Right ventricle myocardium inferior (tissue), 1 donor: ENCODE results near the gene MPPED1. TPM values are rescaled to one million over a fixed set of nuclear protein-coding genes. Genes with fewer than 3 reads are reported as not detected.

Experiments used
- ATAC-seq: fragments of 200-7000 bp; cut with Tn5 transposase; one replicate; pipeline ENCODE4 v1.9.1; 2020; ENCODE audit warnings: mild to moderate bottlenecking, moderate library complexity
- DNase-seq: peaks from one replicate; pipeline ENCODE4 v3.0.0; 2021; ENCODE audit errors: missing footprints
- intact Hi-C: fragments of 100-400 bp; cut with DNase I; formaldehyde crosslinking; loops from one replicate; pipeline ENCODE4 v1.11.0; 2022
- total RNA-seq: library from RNA; stranded (reverse); fragmentation: NEBNext Ultra II Directional; extraction: Animal tissue kit (Norgen Biotek cat#: 25700); gene quantifications from one replicate; pipeline ENCODE4 v1.2.1, GENCODE V29; 2021
- donor health status: DM: no; HTN: yes; CAD: no; lungs with severe emphysema.

MPPED1 gene
- total RNA-seq, 1 donor from 2014 or later, result not detected

- intact Hi-C loops, result no loop called here
- no peak for DNase-seq
- ATAC-seq, result no peak
Measured at GRCh38 chr22:43479962-43480361, 68.1 kb downstream of the MPPED1 start.

- DNase-seq (no peak), ATAC-seq (no peak)
- intact Hi-C loops, result no loop called here
Measured at GRCh38 chr22:43481568-43482317, 69.9 kb downstream of the MPPED1 start.

- ATAC-seq (no peak), DNase-seq (no peak)
- intact Hi-C loops, result no loop called here
Measured at GRCh38 chr22:43482318-43482625, 70.5 kb downstream of the MPPED1 start.

GRCh38 chr22:43483266-43483665 is 71.5 kb downstream of the MPPED1 start:
- ATAC-seq (no peak), DNase-seq (no peak)
- intact Hi-C loops, result no loop called here

GRCh38 chr22:43483669-43484068 is 71.9 kb downstream of the MPPED1 start:
- no peak for ATAC-seq
- intact Hi-C loops, result no loop called here
- DNase-seq, result no peak

- intact Hi-C loops, result no loop called here
- no peak for ATAC-seq
- no peak for DNase-seq
Measured at GRCh38 chr22:43484227-43484626, 72.4 kb downstream of the MPPED1 start.

GRCh38 chr22:43485502-43486089 is 73.8 kb downstream of the MPPED1 start:
- intact Hi-C loops, result no loop called here
- ATAC-seq (no peak), DNase-seq (no peak)

- ATAC-seq (no peak), DNase-seq (no peak)
- intact Hi-C loops, result no loop called here
Measured at GRCh38 chr22:43487311-43488030, 75.7 kb downstream of the MPPED1 start.

- DNase-seq (no peak), ATAC-seq (no peak)
- intact Hi-C loops, result no loop called here
Measured at GRCh38 chr22:43488031-43488866, 76.4 kb downstream of the MPPED1 start.

- intact Hi-C loops, result no loop called here
- DNase-seq (no peak), ATAC-seq (no peak)
Measured at GRCh38 chr22:43488937-43489336, 77.1 kb downstream of the MPPED1 start.

- no peak for DNase-seq
- intact Hi-C loops, result no loop called here
- no peak for ATAC-seq
Measured at GRCh38 chr22:43490311-43490710, 78.5 kb downstream of the MPPED1 start.

- ATAC-seq, result no peak
- DNase-seq, result no peak
- intact Hi-C loops, result no loop called here
Measured at GRCh38 chr22:43491177-43491576, 79.4 kb downstream of the MPPED1 start.

- ATAC-seq, result no peak
- intact Hi-C loops, result no loop called here
Measured at GRCh38 chr22:43491737-43492136, 79.9 kb downstream of the MPPED1 start.

GRCh38 chr22:43493297-43493696 is 81.5 kb downstream of the MPPED1 start:
- DNase-seq (no peak), ATAC-seq (no peak)
- intact Hi-C loops, result no loop called here

More at GRCh38 chr22:43491737-43492136, 79.9 kb downstream of the MPPED1 start:
- no peak for DNase-seq

GRCh38 chr22:43497956-43498855 is 86.4 kb downstream of the MPPED1 start:
- intact Hi-C loops, result no loop called here
- ATAC-seq, result no peak
- DNase-seq, result no peak

- DNase-seq (no peak), ATAC-seq (no peak)
- intact Hi-C loops, result no loop called here
Measured at GRCh38 chr22:43498856-43499253, 87.0 kb downstream of the MPPED1 start.

GRCh38 chr22:43500792-43501785 is 89.3 kb downstream of the MPPED1 start:
- intact Hi-C loops, result no loop called here
- no peak for ATAC-seq
- no peak for DNase-seq
